WTC11 (cell line): Measurements from ENCODE around the gene ZNF561.

Experiments used
- ATF1 ChIP-seq: sonication (generic); formaldehyde crosslinking; IDR thresholded peaks from 2 replicates; pipeline ENCODE4 v1.8.1; 2023; ENCODE audit warnings: mild to moderate bottlenecking, moderate library complexity, missing genetic modification reagents
- CTCF ChIP-seq: fragments of 200-600 bp; IDR thresholded peaks from 2 replicates; pipeline ENCODE4 v1.8.0; 2022; ENCODE audit warnings: antibody characterized with exemption
- E2F1 ChIP-seq: sonication (generic); formaldehyde crosslinking; IDR thresholded peaks from 2 replicates; pipeline ENCODE4 v1.8.0; 2022; ENCODE audit warnings: mild to moderate bottlenecking, missing genetic modification reagents
- E2F5 ChIP-seq: sonication (generic); formaldehyde crosslinking; IDR thresholded peaks from 2 replicates; pipeline ENCODE4 v1.8.1; 2022; ENCODE audit warnings: mild to moderate bottlenecking, moderate library complexity, missing genetic modification reagents
- ELF4 ChIP-seq: sonication (generic); formaldehyde crosslinking; IDR thresholded peaks from 2 replicates; pipeline ENCODE4 v1.8.1; 2022; ENCODE audit warnings: low read depth, mild to moderate bottlenecking, moderate library complexity, missing genetic modification reagents
- IRF2 ChIP-seq: sonication (generic); formaldehyde crosslinking; IDR thresholded peaks from 2 replicates; pipeline ENCODE4 v1.8.0; 2022; ENCODE audit warnings: low read depth, missing genetic modification reagents, borderline replicate concordance
- JUN ChIP-seq: sonication (generic); formaldehyde crosslinking; IDR thresholded peaks from 2 replicates; pipeline ENCODE4 v1.8.0; 2023; ENCODE audit warnings: mild to moderate bottlenecking, missing genetic modification reagents
- MAX ChIP-seq: sonication (generic); formaldehyde crosslinking; IDR thresholded peaks from 2 replicates; pipeline ENCODE4 v1.8.0; 2022; ENCODE audit warnings: mild to moderate bottlenecking, missing genetic modification reagents
- NR2C2 ChIP-seq: sonication (generic); formaldehyde crosslinking; IDR thresholded peaks from 2 replicates; pipeline ENCODE4 v1.8.0; 2022; ENCODE audit warnings: mild to moderate bottlenecking, missing genetic modification reagents
- NR3C1 ChIP-seq: sonication (generic); formaldehyde crosslinking; conservative IDR thresholded peaks from 2 replicates; pipeline ENCODE4 v1.8.1; 2023; ENCODE audit warnings: low read depth, mild to moderate bottlenecking, missing genetic modification reagents
- SP1 ChIP-seq: sonication (generic); formaldehyde crosslinking; conservative IDR thresholded peaks from 2 replicates; pipeline ENCODE4 v1.8.1; 2022; ENCODE audit warnings: missing genetic modification reagents
- USF2 ChIP-seq: sonication (generic); formaldehyde crosslinking; IDR thresholded peaks from 2 replicates; pipeline ENCODE4 v1.8.1; 2023; ENCODE audit warnings: mild to moderate bottlenecking, missing genetic modification reagents, moderate library complexity
- ZBTB43 ChIP-seq: sonication (generic); formaldehyde crosslinking; IDR thresholded peaks from 2 replicates; pipeline ENCODE4 v1.8.1; 2023; ENCODE audit warnings: mild to moderate bottlenecking, missing genetic modification reagents
- ZNF232 ChIP-seq: sonication (generic); formaldehyde crosslinking; IDR thresholded peaks from 2 replicates; pipeline ENCODE4 v1.8.0; 2022; ENCODE audit warnings: mild to moderate bottlenecking, missing genetic modification reagents

- no peak for TF ChIP-seq CTCF
- TF ChIP-seq NR2C2 (CRISPR knock-in tag) = no peak
- TF ChIP-seq E2F1 (CRISPR knock-in tag) = no peak
- TF ChIP-seq JUN (CRISPR knock-in tag) = no peak
- no peak for TF ChIP-seq MAX
- no peak for TF ChIP-seq SP1
- no peak for TF ChIP-seq ZNF232 (CRISPR knock-in tag)
- no peak for TF ChIP-seq ELF4
- TF ChIP-seq ATF1 (CRISPR knock-in tag) = no peak
- TF ChIP-seq E2F5 (CRISPR knock-in tag) = no peak
- TF ChIP-seq NR3C1 (CRISPR knock-in tag) = no peak
- no peak for TF ChIP-seq IRF2 (CRISPR knock-in tag)
- no peak for TF ChIP-seq USF2
- TF ChIP-seq ZBTB43 (CRISPR knock-in tag) = no peak
These were observed 24.0 kb downstream of the ZNF561 start for GRCh38 chr19:9597027-9597426.
